ENCODE data around the gene BCL2L12.
"Not testable (repeated sequence)": the region's sequence is repeated elsewhere in the genome, so short reads cannot be mapped to it uniquely, and the experiment has no call there.

Gene BCL2L12

GRCh38 chr19:49626226-49626625 lies 39.5 kb upstream of the BCL2L12 start:
- no peaks in the 10 kb centered on the region for H3K79me2 ChIP-seq (ENCODE audit: control insufficient read depth, insufficient read depth, low read length)
- H3K79me1 ChIP-seq (ENCODE audit: low read length) = no peaks in the 10 kb centered on the region
- H2AK5ac ChIP-seq (ENCODE audit: low read length) = no peak overlapping the region
- peaks cover 2% of the 10 kb centered on the region for H3K36me3 ChIP-seq (ENCODE audit: control insufficient read depth, insufficient read depth, low read length)
- no peak overlapping the region for H3K18ac ChIP-seq (ENCODE audit: low read length)
- no peak overlapping the region for H3K56ac ChIP-seq (ENCODE audit: low read length)
- H3K4ac ChIP-seq (ENCODE audit: low read depth, low read length) = no peak overlapping the region
- no peaks in the 10 kb centered on the region for H3K4me1 ChIP-seq (ENCODE audit: control insufficient read depth, low read depth, low read length)
- no peak overlapping the region for H2BK5ac ChIP-seq (ENCODE audit: low read length)
- no peak overlapping the region for H4K8ac ChIP-seq (ENCODE audit: low read depth, low read length)
- no peak for DNase-seq
- no peak overlapping the region for H3K4me2 ChIP-seq (ENCODE audit: low read length)
- no CpG with 5 or more reads among the region's 11 CpGs for WGBS (ENCODE audit: extremely low coverage, insufficient coverage, low lambda C conversion rate)
- H3K23ac ChIP-seq (ENCODE audit: low read length) = no peak overlapping the region
- no peak overlapping the region for H2BK15ac ChIP-seq (replicated peaks; ENCODE audit: low read depth)
- no peak overlapping the region for H2BK120ac ChIP-seq (ENCODE audit: low read depth, low read length)
- no peak overlapping the region for H3K27ac ChIP-seq (ENCODE audit: low read depth, low read length)
- H4K5ac ChIP-seq (ENCODE audit: low read length) = no peak overlapping the region
- H3K27me3 ChIP-seq (ENCODE audit: insufficient read depth, low read length, poor library complexity) = no peaks in the 10 kb centered on the region
- no peak overlapping the region for H3K9ac ChIP-seq (ENCODE audit: low read length)
- no peak overlapping the region for H3K4me3 ChIP-seq (ENCODE audit: low read length)

DNA sequence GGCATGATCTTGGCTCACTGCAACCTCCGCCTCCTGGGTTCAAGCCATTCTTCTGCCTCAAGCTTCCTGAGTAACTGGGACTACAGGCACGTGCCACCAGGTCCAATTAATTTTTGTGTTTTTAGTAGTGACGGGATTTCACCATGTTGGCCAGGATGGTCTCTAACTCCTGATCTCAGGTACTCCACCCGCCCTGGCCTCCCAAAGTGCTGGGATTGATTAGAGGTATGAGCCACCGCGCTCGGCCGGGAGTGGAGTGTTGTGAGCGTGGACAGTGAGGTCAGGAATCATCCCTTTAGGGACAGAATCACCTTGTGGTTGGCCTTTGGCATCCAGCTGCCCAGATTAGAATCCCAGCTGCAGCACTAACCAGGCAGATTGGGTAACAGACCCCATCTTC lies 36.1 kb upstream of the BCL2L12 start:
- Histone ChIP-seq H3K79me2 (ENCODE audit: control insufficient read depth, insufficient read depth, low read length) (no peaks in the 10 kb centered on the region), H2BK15ac (replicated peaks; ENCODE audit: low read depth) (no peak overlapping the region), H3K18ac (ENCODE audit: low read length) (no peak overlapping the region), H4K5ac (ENCODE audit: low read length) (no peak overlapping the region), H3K27me3 (ENCODE audit: insufficient read depth, low read length, poor library complexity) (no peaks in the 10 kb centered on the region), H4K8ac (ENCODE audit: low read depth, low read length) (no peak overlapping the region), H3K4me2 (ENCODE audit: low read length) (no peak overlapping the region), H3K4ac (ENCODE audit: low read depth, low read length) (no peak overlapping the region), H3K4me3 (ENCODE audit: low read length) (no peak overlapping the region), H3K9ac (ENCODE audit: low read length) (no peak overlapping the region), H3K36me3 (ENCODE audit: control insufficient read depth, insufficient read depth, low read length) (no peaks in the 10 kb centered on the region), H3K4me1 (ENCODE audit: control insufficient read depth, low read depth, low read length) (no peaks in the 10 kb centered on the region), H3K23ac (ENCODE audit: low read length) (no peak overlapping the region), H2BK120ac (ENCODE audit: low read depth, low read length) (no peak overlapping the region), H2BK5ac (ENCODE audit: low read length) (no peak overlapping the region), H2AK5ac (ENCODE audit: low read length) (no peak overlapping the region), H3K27ac (ENCODE audit: low read depth, low read length) (no peak overlapping the region), H3K79me1 (ENCODE audit: low read length) (no peaks in the 10 kb centered on the region), H3K56ac (ENCODE audit: low read length) (no peak overlapping the region)
- WGBS (ENCODE audit: extremely low coverage, insufficient coverage, low lambda C conversion rate) = no CpG with 5 or more reads among the region's 9 CpGs
- DNase-seq = no peak

DNA sequence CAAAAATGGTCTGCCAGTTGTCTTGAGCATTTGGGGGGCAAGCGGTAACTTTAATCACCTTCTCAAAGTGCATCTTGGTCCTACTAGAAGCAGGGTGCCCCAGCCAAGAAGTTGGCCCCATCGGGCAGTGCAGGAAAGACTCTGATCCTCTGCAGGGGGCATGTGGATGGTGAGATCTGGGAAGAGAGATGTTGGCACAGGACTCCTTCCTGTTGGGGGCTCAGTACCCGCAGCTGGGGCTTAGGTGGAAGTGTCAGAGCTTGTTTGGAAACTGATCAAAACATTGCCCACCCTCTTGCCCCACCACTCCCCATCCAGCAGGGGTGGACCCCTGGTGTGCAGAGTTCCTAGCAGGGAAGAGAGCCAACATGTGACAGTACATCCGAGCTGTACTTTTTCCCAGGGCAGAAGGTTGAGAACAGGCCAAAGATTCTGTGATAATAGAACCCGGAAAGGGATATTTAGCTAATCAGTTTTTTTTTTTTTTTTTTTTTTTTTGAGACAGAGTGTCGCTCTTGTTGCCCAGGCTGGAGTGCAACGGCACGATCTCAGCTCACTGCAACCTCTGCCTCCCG lies 34.6 kb upstream of the BCL2L12 start:
- Histone ChIP-seq H3K9ac (ENCODE audit: low read length) (no peak overlapping the region), H3K79me2 (ENCODE audit: control insufficient read depth, insufficient read depth, low read length) (no peaks in the 10 kb centered on the region), H3K18ac (ENCODE audit: low read length) (no peak overlapping the region), H4K5ac (ENCODE audit: low read length) (no peak overlapping the region), H2BK15ac (replicated peaks; ENCODE audit: low read depth) (no peak overlapping the region), H3K4me1 (ENCODE audit: control insufficient read depth, low read depth, low read length) (no peaks in the 10 kb centered on the region), H2BK5ac (ENCODE audit: low read length) (no peak overlapping the region), H3K4ac (ENCODE audit: low read depth, low read length) (no peak overlapping the region), H3K56ac (ENCODE audit: low read length) (no peak overlapping the region), H3K36me3 (ENCODE audit: control insufficient read depth, insufficient read depth, low read length) (no peaks in the 10 kb centered on the region), H3K27ac (ENCODE audit: low read depth, low read length) (no peak overlapping the region), H3K4me2 (ENCODE audit: low read length) (no peak overlapping the region), H4K8ac (ENCODE audit: low read depth, low read length) (no peak overlapping the region), H3K23ac (ENCODE audit: low read length) (no peak overlapping the region), H3K27me3 (ENCODE audit: insufficient read depth, low read length, poor library complexity) (no peaks in the 10 kb centered on the region), H2AK5ac (ENCODE audit: low read length) (no peak overlapping the region), H3K4me3 (ENCODE audit: low read length) (no peak overlapping the region), H3K79me1 (ENCODE audit: low read length) (no peaks in the 10 kb centered on the region), H2BK120ac (ENCODE audit: low read depth, low read length) (no peak overlapping the region)
- DNase-seq = no peak
- no CpG with 5 or more reads among the region's 9 CpGs for WGBS (ENCODE audit: extremely low coverage, insufficient coverage, low lambda C conversion rate)

- Histone ChIP-seq H4K8ac (ENCODE audit: low read depth, low read length) (no peak overlapping the region), H3K56ac (ENCODE audit: low read length) (no peak overlapping the region), H2BK5ac (ENCODE audit: low read length) (no peak overlapping the region), H2AK5ac (ENCODE audit: low read length) (no peak overlapping the region), H2BK15ac (replicated peaks; ENCODE audit: low read depth) (no peak overlapping the region), H4K5ac (ENCODE audit: low read length) (no peak overlapping the region), H3K4me1 (ENCODE audit: control insufficient read depth, low read depth, low read length) (no peaks in the 10 kb centered on the region), H3K27me3 (ENCODE audit: insufficient read depth, low read length, poor library complexity) (no peaks in the 10 kb centered on the region), H3K4me2 (ENCODE audit: low read length) (no peak overlapping the region), H3K27ac (ENCODE audit: low read depth, low read length) (no peak overlapping the region), H3K23ac (ENCODE audit: low read length) (no peak overlapping the region), H3K4me3 (ENCODE audit: low read length) (no peak overlapping the region), H2BK120ac (ENCODE audit: low read depth, low read length) (no peak overlapping the region), H3K79me2 (ENCODE audit: control insufficient read depth, insufficient read depth, low read length) (no peaks in the 10 kb centered on the region), H3K36me3 (ENCODE audit: control insufficient read depth, insufficient read depth, low read length) (no peaks in the 10 kb centered on the region), H3K4ac (ENCODE audit: low read depth, low read length) (no peak overlapping the region), H3K9ac (ENCODE audit: low read length) (no peak overlapping the region), H3K79me1 (ENCODE audit: low read length) (no peaks in the 10 kb centered on the region), H3K18ac (ENCODE audit: low read length) (no peak overlapping the region)
- WGBS (ENCODE audit: extremely low coverage, insufficient coverage, low lambda C conversion rate) = no CpG with 5 or more reads among the region's 19 CpGs
- no peak for DNase-seq
Observed at GRCh38 chr19:49631610-49632192, 34.0 kb upstream of the BCL2L12 start.

DNA sequence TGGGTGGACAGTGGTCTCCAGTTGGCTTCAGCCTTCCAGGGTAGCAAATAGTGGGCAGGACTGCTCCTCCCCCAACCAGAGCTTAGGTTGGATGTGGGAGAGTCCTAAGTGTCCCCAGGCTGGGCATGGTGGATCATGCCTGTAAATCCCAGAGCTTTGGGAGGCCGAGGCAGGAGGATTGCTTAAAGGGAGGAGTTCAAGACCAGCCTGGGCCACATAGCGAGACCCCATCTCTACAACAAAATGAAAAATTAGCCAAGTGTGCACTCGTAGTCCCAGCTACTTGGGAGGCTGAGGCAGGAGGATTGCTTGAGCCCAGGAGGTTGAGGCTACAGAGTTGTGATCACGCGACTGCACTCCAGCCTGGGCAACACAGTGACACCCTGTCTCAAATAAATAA lies 33.2 kb upstream of the BCL2L12 start:
- no peak for DNase-seq
- no peak overlapping the region for H3K4me2 ChIP-seq (ENCODE audit: low read length)
- H3K27me3 ChIP-seq (ENCODE audit: insufficient read depth, low read length, poor library complexity) = no peaks in the 10 kb centered on the region
- no peak overlapping the region for H4K8ac ChIP-seq (ENCODE audit: low read depth, low read length)
- H3K79me2 ChIP-seq (ENCODE audit: control insufficient read depth, insufficient read depth, low read length) = no peaks in the 10 kb centered on the region
- no peak overlapping the region for H3K23ac ChIP-seq (ENCODE audit: low read length)
- H2AK5ac ChIP-seq (ENCODE audit: low read length) = no peak overlapping the region
- no peak overlapping the region for H2BK5ac ChIP-seq (ENCODE audit: low read length)
- H3K4me3 ChIP-seq (ENCODE audit: low read length) = no peak overlapping the region
- no peaks in the 10 kb centered on the region for H3K79me1 ChIP-seq (ENCODE audit: low read length)
- no peak overlapping the region for H2BK120ac ChIP-seq (ENCODE audit: low read depth, low read length)
- H4K5ac ChIP-seq (ENCODE audit: low read length) = no peak overlapping the region
- H3K9ac ChIP-seq (ENCODE audit: low read length) = no peak overlapping the region
- H3K4ac ChIP-seq (ENCODE audit: low read depth, low read length) = no peak overlapping the region
- no peak overlapping the region for H3K27ac ChIP-seq (ENCODE audit: low read depth, low read length)
- H3K4me1 ChIP-seq (ENCODE audit: control insufficient read depth, low read depth, low read length) = no peaks in the 10 kb centered on the region
- no peak overlapping the region for H3K56ac ChIP-seq (ENCODE audit: low read length)
- H3K18ac ChIP-seq (ENCODE audit: low read length) = no peak overlapping the region
- H3K36me3 ChIP-seq (ENCODE audit: control insufficient read depth, insufficient read depth, low read length) = no peaks in the 10 kb centered on the region
- H2BK15ac ChIP-seq (replicated peaks; ENCODE audit: low read depth) = no peak overlapping the region
- no CpG with 5 or more reads among the region's 5 CpGs for WGBS (ENCODE audit: extremely low coverage, insufficient coverage, low lambda C conversion rate)

DNA sequence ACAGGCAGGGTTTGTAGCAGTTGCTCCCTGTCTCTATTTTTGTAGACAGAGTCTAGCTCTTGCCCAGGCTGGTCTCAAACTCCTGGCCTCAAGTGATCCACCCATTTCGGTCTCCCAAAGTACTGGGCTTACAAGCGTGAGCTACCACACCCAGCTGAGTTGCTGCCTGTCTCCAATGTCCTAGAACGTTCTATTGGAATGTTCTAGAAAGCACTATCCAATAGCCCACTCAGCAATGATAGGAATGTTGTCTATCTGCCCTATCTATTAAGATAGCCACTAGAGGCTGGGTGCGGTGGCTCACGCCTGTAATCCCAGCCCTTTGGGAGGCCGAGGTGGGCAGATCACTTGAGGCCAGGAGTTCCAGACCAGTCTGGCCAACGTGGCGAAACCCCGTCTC lies 32.5 kb upstream of the BCL2L12 start:
- H3K4me3 ChIP-seq (ENCODE audit: low read length) = not testable (repeated sequence)
- WGBS (ENCODE audit: extremely low coverage, insufficient coverage, low lambda C conversion rate) = no CpG with 5 or more reads among the region's 9 CpGs
- peak; percentile 78 for DNase-seq

More for the DNA sequence above, 32.5 kb upstream of the BCL2L12 start:
- not testable (repeated sequence) for H3K4me1 ChIP-seq (ENCODE audit: control insufficient read depth, low read depth, low read length); H2BK5ac ChIP-seq (ENCODE audit: low read length); H4K8ac ChIP-seq (ENCODE audit: low read depth, low read length); H3K79me2 ChIP-seq (ENCODE audit: control insufficient read depth, insufficient read depth, low read length); H3K36me3 ChIP-seq (ENCODE audit: control insufficient read depth, insufficient read depth, low read length); H2AK5ac ChIP-seq (ENCODE audit: low read length); H3K27ac ChIP-seq (ENCODE audit: low read depth, low read length); H3K4me2 ChIP-seq (ENCODE audit: low read length); H3K18ac ChIP-seq (ENCODE audit: low read length); H4K5ac ChIP-seq (ENCODE audit: low read length); H3K56ac ChIP-seq (ENCODE audit: low read length); H2BK15ac ChIP-seq (replicated peaks; ENCODE audit: low read depth); H2BK120ac ChIP-seq (ENCODE audit: low read depth, low read length); H3K23ac ChIP-seq (ENCODE audit: low read length); H3K79me1 ChIP-seq (ENCODE audit: low read length); H3K9ac ChIP-seq (ENCODE audit: low read length); H3K4ac ChIP-seq (ENCODE audit: low read depth, low read length); H3K27me3 ChIP-seq (ENCODE audit: insufficient read depth, low read length, poor library complexity)
